Activated T-cell treated with anti-CD3 and anti-CD28 coated beads, Interleukin-2, amount 50 U/mL, for 72 hours (primary cell): ENCODE results near the gene DTNB. TPM values are rescaled to one million over a fixed set of nuclear protein-coding genes. Genes with fewer than 3 reads are reported as not detected.
A peak's percentile ranks its signal among the peaks of the same experiment; 100 is the strongest.
"Not testable (repeated sequence)": the region's sequence is repeated elsewhere in the genome, so short reads cannot be mapped to it uniquely, and the experiment has no call there.

Experiments
- ATAC-seq, 2 donors: fragments of 150-1000 bp; cut with Tn5 transposase; replicated peaks in 1 of 2; 2 replicates each; pipeline ENCODE4 v1.10.0; 2021; ENCODE audit warnings: moderate library complexity in 2 of 2, mild to moderate bottlenecking in 1 of 2
- DNase-seq, 2 donors: peaks; one replicate each; pipeline ENCODE4 v3.0.0; 2021 to 2022; ENCODE audit warnings: mixed read lengths in 1 of 2
- H3K27ac Mint-ChIP-seq: one replicate; pipeline ENCODE4 v1.8.0; 2022; ENCODE audit warnings: mild to moderate bottlenecking, moderate library complexity, mixed read lengths
- H3K27me3 Mint-ChIP-seq: one replicate; pipeline ENCODE4 v1.8.0; 2022; ENCODE audit warnings: low read depth, mixed read lengths
- H3K36me3 Mint-ChIP-seq, 2 donors: one replicate each; pipeline ENCODE4 v1.8.0; 2022; ENCODE audit warnings: mixed read lengths in 2 of 2, mild to moderate bottlenecking in 1 of 2; ENCODE audit not compliant: insufficient read depth in 2 of 2
- H3K4me1 Mint-ChIP-seq: one replicate; pipeline ENCODE4 v1.8.0; 2022; ENCODE audit warnings: low read depth, mixed read lengths
- H3K4me3 Mint-ChIP-seq, 2 donors: one replicate each; pipeline ENCODE4 v1.8.0; 2022; ENCODE audit warnings: mild to moderate bottlenecking in 2 of 2, mixed read lengths in 2 of 2, moderate library complexity in 2 of 2
- H3K9me3 Mint-ChIP-seq, 2 donors: one replicate each; pipeline ENCODE4 v1.8.0; 2022; ENCODE audit warnings: mixed read lengths in 2 of 2
- total RNA-seq, 2 donors: library from RNA; stranded (reverse); gene quantifications; one replicate each; pipeline ENCODE4 v1.2.3, GENCODE V29; 2022

DTNB gene
- total RNA-seq, 2 donors from 2014 or later, result 29.7 to 31.2 TPM

DNA sequence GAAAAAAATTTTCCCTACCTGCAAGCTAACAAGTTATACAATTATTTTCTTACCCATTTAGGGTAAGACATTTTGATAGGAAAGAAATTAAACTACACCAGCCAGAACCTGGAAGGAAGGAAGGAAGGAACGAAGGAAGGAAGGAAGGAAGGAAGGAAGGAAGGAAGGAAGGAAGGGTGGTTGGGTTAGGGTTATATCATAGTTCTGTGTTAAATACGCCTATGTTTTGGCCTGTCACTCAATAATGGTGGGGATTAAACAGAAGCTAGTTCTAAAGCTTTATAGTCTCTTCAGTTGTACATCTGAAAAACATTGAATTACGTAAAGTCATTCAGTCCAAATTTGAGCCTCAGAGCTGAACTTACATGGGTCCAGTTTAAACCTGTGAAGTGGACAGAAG, 256.7 kb downstream of the DTNB start:
- Mint-ChIP-seq H3K4me3 (no peak overlapping the region), H3K36me3 (peaks cover 7 to 16% of the 10 kb centered on the region in 2 donors), H3K4me1 (peaks cover 23% of the 10 kb centered on the region), H3K27ac (no peak overlapping the region), H3K27me3 (no peaks in the 10 kb centered on the region), H3K9me3 (peaks cover 3 to 10% of the 10 kb centered on the region in 2 donors)
- no peak for DNase-seq
- ATAC-seq, result no peak

DNA sequence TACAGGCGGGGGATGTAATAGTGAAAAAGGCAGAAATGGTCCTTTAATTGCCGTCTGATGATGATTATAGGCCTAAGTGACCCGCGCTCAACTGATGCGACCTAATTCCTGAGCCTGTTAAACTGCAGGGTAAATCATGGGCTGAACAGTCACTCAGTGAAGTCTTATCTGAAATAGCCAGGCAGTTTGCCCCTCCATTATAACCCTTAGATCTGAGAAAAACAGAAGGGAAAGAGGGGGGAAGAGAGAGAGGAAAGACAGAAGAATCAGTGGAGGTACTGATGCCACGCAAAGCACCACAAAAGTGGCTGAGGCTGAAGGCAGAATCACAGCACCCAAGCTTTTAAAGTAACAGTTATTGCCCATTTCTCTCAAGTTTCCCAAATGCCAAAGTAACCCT, 258.6 kb downstream of the DTNB start:
- peaks cover 13% of the 10 kb centered on the region for H3K4me1 Mint-ChIP-seq

DNA sequence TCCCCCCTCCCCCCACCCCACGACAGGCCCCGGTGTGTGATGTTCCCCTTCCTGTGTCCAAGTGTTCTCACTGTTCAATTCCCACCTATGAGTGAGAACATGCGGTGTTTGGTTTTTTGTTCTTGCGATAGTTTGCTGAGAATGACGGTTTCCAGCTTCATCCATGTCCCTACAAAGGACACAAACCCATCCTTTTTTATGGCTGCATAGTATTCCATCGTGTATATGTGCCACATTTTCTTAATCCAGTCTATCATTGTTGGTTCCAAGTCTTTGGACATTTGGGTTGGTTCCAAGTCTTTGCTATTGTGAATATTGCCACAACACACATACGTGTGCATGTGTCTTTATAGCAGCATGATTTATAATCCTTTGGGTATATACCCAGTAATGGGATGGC, 260.0 kb downstream of the DTNB start:
- not testable (repeated sequence) for ATAC-seq, H3K4me3 Mint-ChIP-seq, H3K27me3 Mint-ChIP-seq, H3K27ac Mint-ChIP-seq, DNase-seq, H3K4me1 Mint-ChIP-seq
- H3K9me3 Mint-ChIP-seq, result peaks cover 3 to 10% of the 10 kb centered on the region in 2 donors
- peaks cover 7 to 12% of the 10 kb centered on the region in 2 donors for H3K36me3 Mint-ChIP-seq

More for the DNA sequence above, 258.6 kb downstream of the DTNB start:
- Mint-ChIP-seq H3K4me3 (no peak overlapping the region), H3K27ac (no peak overlapping the region), H3K36me3 (peaks cover 7 to 16% of the 10 kb centered on the region in 2 donors), H3K27me3 (no peaks in the 10 kb centered on the region), H3K9me3 (peaks cover 3 to 10% of the 10 kb centered on the region in 2 donors)
- DNase-seq (no peak), ATAC-seq (no peak)

DNA sequence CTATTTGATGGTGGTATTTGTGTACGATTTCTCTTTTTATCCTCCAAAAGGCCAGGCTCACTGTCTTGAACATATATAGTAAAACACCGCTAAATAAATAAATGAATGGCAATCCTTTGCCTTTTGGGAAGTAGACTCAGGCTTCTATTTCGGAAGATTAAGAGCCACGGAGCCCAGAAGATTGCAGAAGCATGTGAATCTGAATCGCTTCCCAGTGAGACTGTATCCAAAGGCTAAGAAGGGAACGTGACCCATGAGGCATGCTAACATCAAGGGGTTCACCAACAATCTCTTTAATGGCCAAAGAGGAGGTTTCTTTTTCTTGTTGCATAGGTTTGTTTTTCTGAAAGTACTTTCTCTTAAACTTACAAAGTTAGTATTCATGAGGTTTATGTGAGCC, 261.6 kb downstream of the DTNB start:
- no peak for ATAC-seq
- Mint-ChIP-seq H3K36me3 (peaks cover 0 to 3% of the 10 kb centered on the region in 2 donors), H3K27ac (no peak overlapping the region), H3K27me3 (no peaks in the 10 kb centered on the region), H3K4me3 (no peak overlapping the region), H3K9me3 (peaks cover 0 to 2% of the 10 kb centered on the region in 2 donors), H3K4me1 (no peaks in the 10 kb centered on the region)
- DNase-seq, result no peak

DNA sequence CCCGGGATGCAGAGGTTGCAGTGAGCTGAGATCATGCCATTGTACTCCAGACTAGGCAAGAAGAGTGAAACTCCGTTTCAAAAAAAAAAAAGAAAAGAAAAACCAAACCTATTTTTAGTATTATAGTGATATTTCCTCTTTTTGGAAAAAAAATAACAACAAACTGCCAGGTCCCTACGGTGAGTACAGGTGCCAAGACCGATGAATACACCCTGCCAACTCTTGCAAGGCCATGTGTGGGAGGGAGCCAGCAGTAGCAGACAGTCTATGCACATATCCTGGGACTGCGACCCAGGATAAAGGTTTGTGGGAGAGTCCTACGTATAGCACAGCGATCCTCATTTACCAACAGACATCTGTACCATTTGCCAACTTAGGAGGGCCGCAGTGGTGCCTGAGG, 262.1 kb downstream of the DTNB start:
- peaks cover 0 to 2% of the 10 kb centered on the region in 2 donors for H3K9me3 Mint-ChIP-seq
- no peak overlapping the region for H3K27ac Mint-ChIP-seq
- DNase-seq (no peak), ATAC-seq (no peak)
- H3K27me3 Mint-ChIP-seq, result no peaks in the 10 kb centered on the region
- no peak overlapping the region for H3K4me3 Mint-ChIP-seq
- no peaks in the 10 kb centered on the region for H3K4me1 Mint-ChIP-seq
- H3K36me3 Mint-ChIP-seq, result peaks cover 0 to 3% of the 10 kb centered on the region in 2 donors

DNA sequence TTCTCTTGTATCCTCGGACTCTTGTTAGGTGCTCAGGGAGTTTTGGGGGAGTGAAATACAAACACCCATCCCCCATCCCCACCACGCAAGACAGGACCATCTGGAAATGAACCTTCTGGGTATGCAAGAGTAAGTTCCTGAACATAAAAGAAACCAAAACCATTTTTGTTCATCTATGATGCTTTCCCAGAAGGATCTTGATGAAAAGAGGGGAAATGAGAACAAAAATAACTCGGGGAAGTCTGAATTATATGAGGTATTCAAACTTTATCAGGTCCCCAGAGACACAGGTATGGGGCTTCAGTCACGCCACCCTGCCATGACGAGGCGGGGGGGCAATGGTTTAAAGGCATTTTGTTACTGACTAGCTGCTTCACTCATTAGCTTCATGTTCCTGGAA, 263.0 kb downstream of the DTNB start:
- ATAC-seq (no peak), DNase-seq (no peak)
- Mint-ChIP-seq H3K27ac (no peak overlapping the region), H3K4me3 (no peak overlapping the region), H3K4me1 (no peaks in the 10 kb centered on the region), H3K36me3 (peaks cover 0 to 3% of the 10 kb centered on the region in 2 donors), H3K9me3 (peaks cover 0 to 2% of the 10 kb centered on the region in 2 donors), H3K27me3 (no peaks in the 10 kb centered on the region)

DNA sequence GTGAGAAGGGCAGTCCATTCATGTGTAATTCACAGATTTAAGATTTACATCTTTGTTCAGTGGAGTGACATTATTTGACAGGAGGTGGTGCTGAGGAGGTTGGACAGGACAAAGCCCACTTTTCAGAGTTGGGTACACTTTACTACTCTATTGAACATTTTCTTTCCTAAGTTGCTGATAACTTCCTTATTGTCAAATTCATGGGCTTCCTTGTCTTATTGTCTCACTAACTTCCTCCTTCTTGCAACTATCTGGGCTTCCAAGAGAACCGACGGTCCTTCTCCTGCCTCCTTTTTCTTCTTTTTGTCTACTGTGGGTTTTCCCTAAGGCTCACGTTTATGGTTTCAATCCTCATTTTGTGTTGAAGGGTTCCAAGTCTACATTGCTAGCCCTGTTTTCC, 263.9 kb downstream of the DTNB start:
- H3K27ac Mint-ChIP-seq, result no peak overlapping the region

DNA sequence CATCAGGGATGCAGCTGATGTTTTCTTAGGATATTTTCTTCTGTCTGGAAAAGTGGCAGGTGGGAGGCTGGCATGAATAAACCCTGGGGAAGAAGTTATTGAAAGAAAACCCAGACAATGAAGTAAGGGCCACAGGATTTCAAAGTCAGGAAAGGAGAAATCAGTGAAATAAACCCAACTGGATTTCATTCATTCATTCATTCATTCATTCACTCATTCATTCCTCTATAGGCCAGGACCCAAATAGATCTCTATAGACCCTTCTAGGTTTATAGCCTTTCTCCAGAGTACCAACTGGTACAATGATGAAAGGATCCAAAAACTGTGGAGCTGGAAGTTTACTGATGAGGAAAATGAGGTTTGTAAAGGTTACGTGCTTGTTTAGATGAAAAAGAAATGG, 264.3 kb downstream of the DTNB start:
- Mint-ChIP-seq H3K27me3 (no peaks in the 10 kb centered on the region), H3K27ac (no peak overlapping the region), H3K4me1 (peaks cover 3% of the 10 kb centered on the region), H3K9me3 (peaks cover 0 to 2% of the 10 kb centered on the region in 2 donors), H3K4me3 (no peak overlapping the region), H3K36me3 (peaks cover under 1 to 3% of the 10 kb centered on the region in 2 donors)
- ATAC-seq (no peak), DNase-seq (no peak)

More for the DNA sequence above, 263.9 kb downstream of the DTNB start:
- DNase-seq (no peak), ATAC-seq (no peak)
- Mint-ChIP-seq H3K4me3 (no peak overlapping the region), H3K36me3 (peaks cover 0 to 3% of the 10 kb centered on the region in 2 donors), H3K4me1 (no peaks in the 10 kb centered on the region), H3K27me3 (no peaks in the 10 kb centered on the region), H3K9me3 (peaks cover 0 to 2% of the 10 kb centered on the region in 2 donors)

DNA sequence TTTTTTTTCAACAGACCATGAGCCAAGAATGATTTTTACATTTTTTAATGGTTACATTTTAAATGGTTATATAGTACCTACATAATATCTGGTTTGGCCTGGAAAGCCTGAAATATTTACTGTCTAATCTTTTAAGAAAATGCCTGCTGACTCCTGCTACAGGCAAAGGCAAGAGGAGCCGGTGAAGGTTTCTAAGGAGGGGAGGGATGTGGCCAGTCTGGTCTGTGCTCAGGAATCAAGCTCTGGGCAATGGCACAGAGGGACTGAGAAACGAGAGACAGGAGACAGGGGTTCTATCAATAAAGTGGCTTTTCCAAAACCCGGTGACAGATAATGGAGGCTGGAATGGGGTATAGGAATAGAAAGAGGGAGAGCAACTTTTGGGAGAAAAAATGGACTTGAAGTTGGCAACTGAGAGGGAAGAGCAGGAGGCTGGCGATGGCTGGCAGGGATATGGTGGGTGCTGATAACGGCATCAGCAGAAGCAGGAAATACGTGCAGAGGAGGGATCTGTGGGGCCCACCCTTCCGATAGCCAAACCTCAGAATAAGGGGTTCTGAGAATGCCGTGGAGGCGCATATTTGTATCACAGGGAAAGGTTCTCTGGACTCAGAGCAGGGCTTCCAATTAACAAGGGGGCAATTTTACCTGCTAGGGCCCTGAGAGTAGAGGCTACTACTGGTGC, 267.6 kb downstream of the DTNB start:
- H3K4me3 Mint-ChIP-seq, result no peak overlapping the region
- DNase-seq, result no peak
- peak overlapping the region; percentile 45 for H3K27ac Mint-ChIP-seq

DNA sequence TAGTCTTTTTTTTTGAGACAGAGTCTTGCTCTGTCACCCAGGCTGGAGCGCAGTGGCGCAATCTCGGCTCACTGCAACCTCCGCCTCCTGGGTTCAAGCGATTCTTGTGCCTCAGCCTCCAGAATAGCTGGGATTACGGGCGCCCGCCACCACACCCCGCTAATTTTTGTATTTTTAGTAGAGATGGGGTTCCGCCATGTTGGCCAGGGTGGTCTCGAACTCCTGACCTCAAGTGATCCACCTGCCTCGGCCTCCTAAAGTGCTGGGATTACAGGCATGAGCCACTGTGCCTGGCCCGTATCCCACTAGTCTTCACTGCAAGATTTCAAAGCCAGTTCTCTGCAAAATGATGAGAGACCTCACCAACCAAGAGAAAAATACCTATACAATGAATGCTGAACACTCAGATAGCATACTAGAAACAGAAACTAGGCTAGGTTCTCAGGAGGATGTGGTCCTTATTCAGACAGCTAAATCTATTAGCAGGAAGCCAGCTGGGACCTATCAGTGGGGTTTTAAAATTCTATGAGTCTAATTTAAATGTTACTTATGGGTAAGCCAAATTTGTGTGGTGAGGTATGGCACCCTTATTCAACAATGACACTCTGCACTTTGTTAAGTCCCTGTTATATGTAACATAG, 270.1 kb downstream of the DTNB start:
- peak overlapping the region; percentile 95 for H3K27ac Mint-ChIP-seq
- not testable (repeated sequence) for H3K36me3 Mint-ChIP-seq, DNase-seq, H3K27me3 Mint-ChIP-seq, H3K9me3 Mint-ChIP-seq
- peaks cover 36% of the 10 kb centered on the region for H3K4me1 Mint-ChIP-seq
- peak overlapping the region; percentile 36 to 37 for H3K4me3 Mint-ChIP-seq
- peak; percentile 70 to 73 for ATAC-seq

More for the DNA sequence above, 267.6 kb downstream of the DTNB start:
- Mint-ChIP-seq H3K9me3 (no peaks in the 10 kb centered on the region), H3K27me3 (no peaks in the 10 kb centered on the region), H3K36me3 (peaks cover 2 to 4% of the 10 kb centered on the region in 2 donors), H3K4me1 (peaks cover 31% of the 10 kb centered on the region)
- ATAC-seq, result no peak

DNA sequence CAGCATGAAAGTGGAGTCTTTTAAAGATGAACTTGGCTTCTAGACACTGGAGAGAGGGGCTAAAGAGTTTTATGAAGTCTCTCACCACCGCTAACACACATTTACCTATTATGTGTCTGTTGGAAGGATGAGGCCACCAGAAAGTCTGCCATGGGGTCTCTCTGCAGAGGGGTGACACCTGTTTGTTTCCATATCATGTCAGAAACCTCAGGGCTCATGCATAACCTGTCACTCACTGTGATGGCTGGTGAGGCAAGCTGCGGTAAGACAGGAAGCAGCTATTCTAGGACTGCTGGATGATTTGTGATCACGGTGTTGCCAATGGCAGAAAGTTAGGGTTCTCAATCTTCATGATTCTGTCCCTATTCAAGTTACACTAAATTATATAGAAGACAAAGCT, 270.9 kb downstream of the DTNB start:
- DNase-seq, result peak; percentile 24 to 26
- peak; percentile 70 to 72 for ATAC-seq
- peaks cover 2 to 4% of the 10 kb centered on the region in 2 donors for H3K36me3 Mint-ChIP-seq
- H3K27ac Mint-ChIP-seq, result peak overlapping the region; percentile 95
- peaks cover 36% of the 10 kb centered on the region for H3K4me1 Mint-ChIP-seq
- peak overlapping the region; percentile 35 to 82 for H3K4me3 Mint-ChIP-seq
- H3K27me3 Mint-ChIP-seq, result no peaks in the 10 kb centered on the region
- no peaks in the 10 kb centered on the region for H3K9me3 Mint-ChIP-seq

DNA sequence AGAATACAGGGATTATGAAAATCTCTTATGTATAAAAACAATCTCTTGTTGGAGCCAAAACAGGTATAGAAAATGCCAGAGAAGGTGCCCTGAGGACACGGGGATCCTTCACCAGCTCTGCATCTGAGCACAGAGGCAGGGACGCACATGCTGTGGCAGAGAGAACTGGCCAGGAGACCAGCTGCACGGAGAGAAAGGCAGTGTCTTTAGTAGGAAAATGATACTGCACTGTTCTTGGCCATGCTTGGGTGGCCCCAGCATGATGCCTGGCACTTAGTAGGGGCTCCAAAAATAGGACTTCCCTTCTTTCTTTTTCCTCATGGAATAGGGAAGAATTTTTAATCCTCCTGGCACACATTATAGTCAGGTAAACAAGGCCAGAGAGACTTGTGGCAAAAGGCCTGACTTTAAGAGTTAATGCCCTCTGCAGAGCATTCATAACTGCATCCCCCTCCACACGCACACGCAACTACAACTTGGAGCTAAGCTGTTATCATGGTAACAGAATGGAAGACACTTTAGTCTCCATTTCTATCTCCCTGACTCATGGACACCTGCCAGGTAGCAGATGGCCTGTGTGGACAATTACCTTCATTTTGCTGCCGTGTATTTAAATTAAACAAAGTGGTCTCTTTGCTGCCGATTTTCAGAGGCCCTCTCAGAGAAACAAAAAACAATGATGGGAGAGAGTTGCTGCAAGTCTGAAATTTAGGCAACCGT, 271.9 kb downstream of the DTNB start:
- H3K27ac Mint-ChIP-seq, result peak overlapping the region; percentile 63
- no peak for ATAC-seq
- H3K4me1 Mint-ChIP-seq, result peaks cover 36% of the 10 kb centered on the region
- H3K9me3 Mint-ChIP-seq, result no peaks in the 10 kb centered on the region
- peaks cover 2 to 4% of the 10 kb centered on the region in 2 donors for H3K36me3 Mint-ChIP-seq
- H3K27me3 Mint-ChIP-seq, result no peaks in the 10 kb centered on the region
- no peak overlapping the region for H3K4me3 Mint-ChIP-seq
- DNase-seq, result no peak

DNA sequence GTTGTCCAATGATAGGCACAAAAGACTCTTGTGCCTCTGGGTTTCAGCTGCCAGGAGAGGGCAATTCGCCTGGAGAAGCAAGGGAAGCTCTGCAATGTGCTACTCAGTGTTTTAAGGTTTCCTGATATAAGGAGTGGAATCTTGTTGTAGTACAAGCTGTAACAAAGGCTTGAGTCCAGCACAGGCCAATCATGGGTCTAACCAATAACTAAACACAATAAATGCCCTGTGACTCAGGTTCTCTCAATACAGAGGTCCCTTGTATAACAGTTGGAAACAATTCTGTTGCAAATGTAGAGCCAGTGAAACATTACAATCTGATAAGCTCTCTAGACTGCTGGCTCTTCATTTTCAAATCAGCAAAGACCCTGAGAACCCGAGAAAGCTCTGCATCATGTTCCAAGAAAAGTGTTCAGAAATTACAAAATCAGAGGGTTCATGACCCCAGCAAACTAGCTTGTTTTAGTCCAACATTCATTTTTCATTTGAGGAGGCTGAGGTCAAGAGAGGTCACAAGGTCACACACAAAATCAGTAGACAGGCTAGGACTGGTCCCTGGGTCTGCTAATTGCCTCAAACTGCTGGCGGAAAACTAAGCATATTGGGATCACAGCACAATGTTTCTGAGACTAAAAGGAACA, 272.7 kb downstream of the DTNB start:
- ATAC-seq (peak in 1 of 2 donors; percentile 21), DNase-seq (no peak)
- Mint-ChIP-seq H3K9me3 (no peaks in the 10 kb centered on the region), H3K27me3 (no peaks in the 10 kb centered on the region), H3K4me3 (no peak overlapping the region), H3K27ac (peak overlapping the region; percentile 63), H3K4me1 (peaks cover 36% of the 10 kb centered on the region), H3K36me3 (peaks cover 2 to 4% of the 10 kb centered on the region in 2 donors)
